Activated CD8-positive, alpha-beta memory T cell treated with anti-CD3 and anti-CD28 coated beads, Interleukin-2, amount 50 U/mL, for 1 hour (primary cell): ENCODE data around the gene ZCCHC24.

ENCODE experiments used
- DNase-seq: peaks from one replicate; pipeline ENCODE4 v3.0.0-alpha.2; 2020; ENCODE audit errors: extremely low read depth

ZCCHC24 gene

DNA sequence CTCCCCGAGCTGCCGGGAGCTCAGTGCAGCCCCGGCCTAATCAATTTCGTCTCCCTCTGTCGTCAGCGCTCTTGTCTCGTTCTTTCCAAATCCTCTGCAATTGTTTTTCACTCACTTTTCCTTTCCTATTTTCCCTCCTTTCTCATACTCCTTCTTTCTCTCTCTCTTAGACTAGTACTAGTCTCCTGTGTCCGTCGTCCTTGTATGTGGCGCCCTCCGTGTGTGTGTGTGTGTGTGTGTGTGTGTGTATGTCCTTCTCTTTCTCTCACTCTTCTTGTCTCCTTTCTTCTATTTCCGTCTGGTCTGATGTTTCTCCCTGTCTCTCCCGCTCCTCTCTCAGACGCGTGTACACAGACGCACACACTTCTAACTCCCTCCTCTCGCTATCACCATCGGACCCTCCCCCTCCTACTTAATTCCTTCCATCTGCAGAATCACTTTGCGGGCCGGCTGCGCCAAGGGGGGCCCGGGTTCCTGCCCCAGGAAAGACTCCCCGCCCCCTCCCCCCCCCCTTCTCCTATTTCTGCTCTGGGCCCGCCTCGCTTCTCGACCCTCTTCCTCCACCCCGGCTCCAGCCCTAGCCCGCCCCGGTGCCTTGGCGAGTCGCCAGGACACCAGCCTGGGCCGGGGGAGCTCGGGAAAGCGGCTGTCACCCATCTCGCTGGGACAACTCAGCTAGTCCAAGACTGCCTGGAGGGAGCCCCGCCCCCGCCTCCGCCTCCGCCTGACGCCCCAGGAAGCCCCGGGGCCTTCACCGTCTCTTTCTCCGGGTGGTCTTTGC is 743 bp upstream of the ZCCHC24 start:
- no peak for DNase-seq

DNA sequence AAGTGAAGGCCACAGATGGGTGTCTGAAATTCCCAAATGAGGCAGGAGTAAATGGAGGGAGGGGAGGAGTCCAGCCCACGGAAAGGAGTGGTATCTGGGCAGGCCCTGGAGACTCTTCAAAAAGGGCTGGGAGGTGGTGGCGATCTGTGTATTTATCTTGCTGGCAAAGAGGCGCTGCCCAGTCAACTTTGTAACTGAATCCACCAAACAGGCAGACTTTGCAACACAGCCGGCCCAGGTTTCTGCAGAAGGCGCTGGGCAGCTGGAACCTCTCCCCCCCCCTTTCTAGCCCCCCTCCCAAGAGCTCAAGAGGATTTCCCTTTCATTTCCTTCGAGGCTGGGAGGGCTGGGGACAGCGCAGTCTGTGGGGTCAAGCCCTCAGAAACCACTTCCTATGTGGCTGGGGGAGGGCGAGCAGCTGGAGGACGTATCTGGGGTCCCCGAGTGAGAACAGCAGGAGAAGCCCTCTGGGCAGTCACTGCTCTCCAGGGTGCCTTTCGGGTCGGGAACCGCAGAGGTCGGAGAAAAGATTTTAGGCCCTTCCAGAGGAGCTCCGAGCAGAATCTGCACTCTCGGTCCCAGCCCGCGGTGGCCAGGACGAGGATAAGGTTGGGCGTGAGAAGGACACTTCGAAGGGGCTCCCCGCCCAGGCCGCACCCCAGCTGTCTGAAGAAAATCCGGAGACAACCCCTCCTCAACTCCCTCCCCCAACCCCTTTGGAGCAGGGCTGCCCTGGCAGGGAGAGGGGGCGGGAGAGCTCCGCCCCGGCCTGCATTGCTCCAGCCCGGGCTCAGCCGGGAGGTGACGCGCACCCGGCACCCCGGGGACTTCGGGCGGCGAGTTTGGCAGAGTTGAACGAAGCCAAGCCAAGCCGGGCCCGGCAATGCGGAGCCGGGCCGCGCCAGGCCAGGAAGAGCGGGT is 965 bp downstream of the ZCCHC24 start:
- no peak for DNase-seq

DNA sequence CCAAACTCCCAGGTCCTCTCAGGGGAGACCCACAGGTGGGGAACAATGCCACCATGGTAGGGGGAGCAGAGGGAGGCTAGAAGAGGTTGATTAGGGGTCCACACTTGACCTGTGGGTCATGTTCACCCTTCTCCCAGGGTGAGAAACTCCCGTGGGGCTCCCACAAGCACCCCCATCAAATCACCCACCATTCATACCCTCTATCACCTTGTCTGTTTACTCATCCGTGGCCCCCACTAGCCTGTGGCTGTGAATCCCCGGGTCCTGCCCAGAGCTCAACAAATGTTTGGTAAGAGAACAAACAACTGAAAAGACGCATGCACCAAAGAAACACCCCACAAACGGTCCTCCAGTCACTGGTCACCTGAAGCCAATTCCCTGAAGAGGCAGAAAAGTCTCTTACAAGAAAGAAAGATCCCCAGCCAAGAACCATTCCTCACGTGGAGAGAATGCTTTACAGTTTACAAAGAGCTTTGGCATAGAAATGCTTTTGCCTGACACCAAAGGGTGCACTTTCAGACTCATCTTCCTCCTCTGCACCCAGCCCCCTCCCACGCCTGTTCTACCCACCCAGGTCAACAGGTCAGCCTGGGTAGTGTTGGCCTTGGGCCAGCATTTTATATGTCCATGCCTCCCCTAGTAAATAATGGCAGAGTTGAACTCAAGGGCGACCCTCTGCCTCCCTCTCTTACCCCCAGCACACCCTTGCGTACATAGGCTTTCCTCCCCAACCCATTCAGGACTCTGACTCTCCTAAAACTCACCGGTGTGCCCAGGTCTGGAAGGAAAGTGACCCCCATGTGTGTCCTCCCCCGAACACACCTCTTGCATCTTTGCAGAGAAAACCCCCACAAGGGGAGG is 1.9 kb downstream of the ZCCHC24 start:
- no peak for DNase-seq

DNA sequence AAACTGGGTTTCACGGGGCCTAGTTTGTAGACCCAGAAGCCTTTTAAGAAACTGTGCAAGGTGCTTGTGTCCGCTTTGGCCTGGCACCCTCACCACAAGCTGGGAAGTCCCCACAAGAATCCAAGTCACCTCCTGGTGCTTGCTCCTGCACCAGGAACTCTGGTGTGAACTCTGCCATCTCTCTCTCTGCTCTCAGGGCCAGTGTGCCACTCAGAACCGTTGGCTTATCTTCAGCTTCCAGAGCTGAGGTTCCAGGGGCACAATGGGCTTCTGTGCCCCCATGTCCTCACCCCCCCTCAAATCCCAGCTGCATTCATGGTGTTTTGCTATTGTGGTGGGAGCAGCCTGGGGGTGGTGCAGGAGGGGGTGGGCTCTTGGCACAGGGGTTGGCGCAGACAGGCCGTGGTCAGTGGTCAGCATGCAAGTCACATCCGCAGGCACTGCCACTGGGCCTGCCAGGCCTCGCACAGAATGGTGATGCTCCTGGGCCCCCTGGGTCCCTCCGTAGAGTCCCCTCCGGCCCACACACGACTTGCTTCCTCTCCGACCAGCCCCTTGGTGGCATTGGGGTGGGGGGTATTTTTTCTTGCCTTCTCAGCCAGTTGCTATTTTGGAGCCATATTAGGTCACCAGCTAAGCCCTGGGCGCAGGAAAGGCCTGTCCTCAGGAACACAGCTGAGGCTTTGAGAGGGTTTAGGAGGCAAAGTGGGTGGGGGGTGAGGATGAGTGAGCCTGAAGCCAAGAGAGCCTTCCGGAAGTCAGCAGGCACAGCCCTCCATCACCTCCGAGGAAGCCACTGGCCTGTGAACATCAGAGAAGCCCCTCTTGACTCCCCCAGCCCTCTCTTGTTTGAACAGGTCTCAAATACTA is 3.0 kb downstream of the ZCCHC24 start:
- DNase-seq = no peak

DNA sequence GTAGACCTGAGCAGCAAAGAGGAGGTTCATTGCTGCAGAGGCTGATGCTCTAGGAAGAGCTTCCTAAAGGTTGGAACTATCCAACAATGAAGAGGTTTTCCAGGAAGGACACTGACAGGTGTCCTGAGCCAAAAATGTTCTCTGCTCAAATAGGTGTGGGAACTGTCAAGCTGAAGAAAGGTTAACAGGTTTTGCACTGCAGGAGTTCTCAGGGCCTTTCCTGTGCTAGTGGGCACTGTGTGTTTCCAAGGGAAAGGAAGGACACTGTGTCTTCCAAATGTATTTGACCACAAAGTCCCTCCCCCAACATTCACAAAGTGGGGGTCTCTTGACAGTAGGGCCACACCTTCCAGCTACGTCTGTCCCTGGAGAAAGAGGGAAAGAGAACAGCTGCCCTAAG is 4.0 kb downstream of the ZCCHC24 start:
- DNase-seq = no peak

DNA sequence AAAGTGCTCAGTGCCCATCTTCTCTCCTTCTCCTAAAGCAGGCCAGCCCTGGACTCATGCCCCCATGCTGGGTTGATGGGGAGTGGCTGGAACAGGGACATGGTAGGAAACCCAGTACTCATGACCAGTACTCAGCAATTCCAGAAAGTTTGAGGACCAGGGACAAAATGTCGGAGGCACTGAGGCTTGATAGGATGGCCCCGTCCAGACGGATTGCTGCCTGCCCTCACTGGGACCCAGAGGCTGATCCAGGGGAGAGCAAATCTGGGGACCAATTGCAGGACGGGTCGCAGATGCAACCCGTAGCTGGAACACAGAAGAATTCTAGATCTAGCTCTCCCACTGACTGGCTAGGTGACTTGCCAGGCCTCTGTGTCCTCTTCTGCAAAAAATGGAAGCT is 5.1 kb downstream of the ZCCHC24 start:
- DNase-seq = no peak

DNA sequence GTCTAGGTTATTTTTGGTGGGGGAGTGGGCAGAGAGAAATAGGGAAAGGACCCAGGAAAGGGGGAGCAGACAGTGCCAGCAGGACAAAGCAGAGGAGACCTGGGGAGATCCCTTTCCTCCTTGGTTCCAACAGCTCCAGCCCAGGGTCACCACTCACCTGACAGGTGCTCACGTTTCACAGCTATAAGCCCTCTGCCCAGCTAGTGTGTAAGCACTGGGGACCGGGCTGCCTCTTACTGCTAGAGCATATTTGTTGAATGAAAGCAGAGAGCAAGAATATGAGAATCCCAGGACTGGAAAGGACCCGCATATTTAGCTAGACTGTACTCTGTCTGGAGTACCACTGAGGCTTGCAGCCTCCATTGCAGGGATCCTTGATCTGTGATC is 6.7 kb downstream of the ZCCHC24 start:
- DNase-seq = no peak

DNA sequence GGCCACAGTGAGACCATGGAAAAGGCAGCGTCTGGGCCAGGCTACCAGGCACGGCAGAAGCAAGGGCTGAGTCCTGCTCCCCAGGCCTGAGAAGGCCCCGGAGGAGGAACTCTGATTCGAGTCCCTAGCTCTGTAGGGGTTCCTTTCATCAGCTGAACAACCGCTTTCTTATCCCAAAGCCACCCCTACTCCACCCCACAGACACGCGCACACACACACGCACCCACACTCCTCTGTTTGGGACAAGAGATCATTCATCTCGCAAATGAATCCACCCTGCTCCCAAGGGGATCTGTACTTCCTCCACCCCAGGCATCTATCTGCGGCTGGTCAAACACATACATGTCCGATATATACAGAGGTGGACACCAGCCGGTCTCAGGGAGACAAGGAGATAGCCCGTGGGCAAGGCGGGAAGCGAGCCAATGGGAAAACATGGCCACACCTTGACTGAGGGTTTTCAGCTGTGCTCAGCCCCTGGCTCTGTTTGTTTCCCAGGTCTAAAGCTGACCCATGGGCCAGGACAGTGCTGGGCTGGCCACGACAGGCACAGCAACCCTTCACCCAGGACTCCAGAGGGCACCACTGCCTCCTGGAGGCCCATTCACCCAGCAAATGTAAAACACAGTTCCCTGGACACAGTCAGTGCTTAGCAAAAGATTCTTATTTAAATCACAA is 7.3 kb downstream of the ZCCHC24 start:
- DNase-seq = no peak

DNA sequence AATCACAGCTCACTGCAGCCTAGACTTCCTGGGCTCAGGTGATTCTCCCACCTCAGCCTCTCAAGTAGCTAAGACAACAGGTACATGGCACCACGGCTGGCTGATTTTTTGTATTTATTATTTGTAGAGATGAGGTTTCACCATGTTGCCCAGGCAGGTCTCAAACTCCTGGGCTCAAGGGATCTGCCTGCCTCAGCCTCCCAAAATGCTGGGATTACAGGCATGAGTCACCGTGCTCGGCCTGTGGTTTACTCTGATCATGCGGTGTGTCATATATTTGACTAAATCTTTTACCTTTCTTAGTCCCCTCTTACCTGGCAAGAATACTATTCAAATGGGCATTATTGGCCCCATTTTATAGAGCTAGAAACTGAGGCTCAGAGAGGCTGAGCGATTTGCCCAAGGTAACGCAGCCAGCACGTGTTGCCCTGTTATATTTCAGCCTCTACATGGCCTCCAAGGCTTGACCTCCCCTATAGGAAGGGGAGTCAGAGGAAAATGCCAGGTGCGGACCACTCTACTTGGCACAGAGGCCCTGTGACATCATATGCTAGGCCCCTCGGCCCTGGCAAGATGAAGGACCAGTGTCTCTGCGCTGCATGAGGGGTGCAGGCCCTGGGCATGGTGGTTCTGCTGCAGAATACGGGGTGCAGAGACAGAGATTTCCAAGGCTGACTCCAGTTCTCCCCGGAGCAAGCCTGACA is 8.2 kb downstream of the ZCCHC24 start:
- DNase-seq = no peak

DNA sequence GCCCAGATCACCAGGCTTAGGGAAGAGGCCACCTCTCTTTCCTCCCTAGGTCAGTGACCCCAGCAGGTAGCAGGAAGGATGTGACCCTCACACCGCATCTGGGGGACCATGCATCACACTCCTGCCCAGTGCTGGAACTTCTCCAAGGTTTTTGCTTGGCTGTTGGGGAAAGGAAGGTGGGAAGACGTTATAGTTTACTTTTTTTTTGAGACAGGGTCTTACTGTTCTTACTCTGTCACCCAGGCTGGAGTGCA is 8.6 kb downstream of the ZCCHC24 start:
- DNase-seq = no peak

DNA sequence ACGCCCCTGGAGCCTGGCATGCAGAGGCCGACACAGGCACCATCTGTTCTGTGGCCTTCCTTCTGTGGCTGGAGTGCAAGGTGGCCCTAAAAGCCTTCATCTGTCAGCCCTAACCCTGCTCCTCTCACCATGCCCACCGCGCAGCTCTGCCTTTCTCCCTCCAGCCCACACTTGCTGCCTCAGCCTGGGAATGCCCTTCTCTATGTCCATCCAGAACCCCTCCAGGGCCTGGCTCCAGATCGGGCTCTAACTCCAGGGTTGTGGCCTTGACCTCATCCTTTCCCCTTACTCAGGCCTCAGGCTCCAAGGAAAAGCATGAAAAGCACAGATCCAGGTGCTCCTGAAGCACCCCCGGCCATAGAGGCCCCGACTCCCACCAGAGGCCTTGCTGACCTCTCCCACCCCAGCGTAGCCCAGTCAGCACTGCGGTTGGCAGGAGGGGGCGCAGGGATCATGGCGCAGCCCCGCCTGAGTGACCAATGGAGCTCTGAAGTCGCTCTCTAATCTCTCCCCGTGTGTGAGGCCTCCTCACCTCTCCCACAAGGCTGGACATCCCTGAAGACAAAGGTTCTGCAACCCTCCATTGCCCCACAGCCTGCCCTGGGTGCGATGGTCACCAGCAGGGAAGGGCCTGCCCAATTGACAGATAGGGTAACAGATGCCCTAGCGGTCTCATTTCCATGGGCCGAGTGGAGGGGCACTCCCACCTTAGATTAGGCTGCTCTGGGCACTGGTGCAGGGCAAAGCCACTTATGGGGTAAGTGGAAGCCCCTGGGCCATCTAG is 9.2 kb downstream of the ZCCHC24 start:
- no peak for DNase-seq

DNA sequence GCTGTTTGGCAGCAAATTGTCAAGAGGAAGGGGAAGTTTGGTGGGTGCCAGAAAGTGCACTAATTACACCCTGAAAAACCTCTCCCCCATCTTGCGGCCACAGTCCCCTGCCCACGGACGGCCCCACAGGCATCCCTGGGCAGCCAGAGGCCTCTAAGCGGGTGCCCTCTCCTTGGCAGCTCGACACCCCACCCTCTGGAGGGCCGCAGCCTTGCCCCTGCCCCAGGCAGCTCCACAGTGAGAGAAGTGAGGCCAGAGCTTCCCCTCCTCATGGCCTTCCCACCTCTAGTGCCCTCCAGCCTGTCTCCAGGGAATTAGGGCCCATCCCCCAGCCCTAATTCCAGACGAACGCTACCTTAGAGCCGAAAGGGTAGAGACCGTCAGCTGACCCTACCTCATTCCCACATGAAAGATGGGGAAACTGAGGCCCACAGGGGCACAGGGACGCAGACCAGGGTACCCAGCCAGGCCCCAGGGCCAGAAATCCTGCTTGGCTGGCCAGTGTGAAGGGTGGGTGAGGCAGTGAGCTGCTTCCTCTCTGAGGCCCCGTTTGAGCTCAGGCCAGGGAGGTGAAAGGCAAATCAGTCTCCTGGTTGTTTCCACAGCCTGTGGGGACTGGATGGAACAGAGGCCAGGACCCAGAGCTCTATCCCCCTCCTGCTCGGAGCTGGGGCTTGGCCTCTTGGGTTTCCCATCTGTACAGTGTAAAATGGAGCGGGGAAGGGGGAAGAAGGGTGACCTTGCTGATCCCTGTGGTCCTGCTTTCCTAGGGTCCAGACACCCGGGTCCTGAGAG is 10.0 kb downstream of the ZCCHC24 start:
- no peak for DNase-seq

DNA sequence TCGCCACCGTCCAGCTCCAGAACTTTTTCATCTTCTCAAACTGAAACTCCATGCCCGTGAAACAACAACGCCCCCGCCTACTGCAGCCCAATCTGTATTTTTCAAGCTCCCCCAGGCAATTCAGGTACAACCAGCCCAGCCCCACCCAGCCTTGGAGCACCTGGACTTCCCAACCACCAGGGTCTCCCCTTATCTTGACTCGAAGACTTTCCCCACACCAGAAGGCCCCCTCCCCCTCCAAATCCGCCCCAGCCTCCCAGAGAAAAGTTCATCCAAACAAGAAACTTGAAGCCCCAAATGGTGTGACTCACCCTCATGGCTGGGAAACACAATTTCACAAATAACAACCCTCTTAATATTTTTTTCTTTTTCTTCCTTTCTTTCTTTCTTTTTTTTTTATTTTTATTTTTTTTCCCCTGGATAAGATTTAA is 10.6 kb downstream of the ZCCHC24 start:
- DNase-seq = no peak

DNA sequence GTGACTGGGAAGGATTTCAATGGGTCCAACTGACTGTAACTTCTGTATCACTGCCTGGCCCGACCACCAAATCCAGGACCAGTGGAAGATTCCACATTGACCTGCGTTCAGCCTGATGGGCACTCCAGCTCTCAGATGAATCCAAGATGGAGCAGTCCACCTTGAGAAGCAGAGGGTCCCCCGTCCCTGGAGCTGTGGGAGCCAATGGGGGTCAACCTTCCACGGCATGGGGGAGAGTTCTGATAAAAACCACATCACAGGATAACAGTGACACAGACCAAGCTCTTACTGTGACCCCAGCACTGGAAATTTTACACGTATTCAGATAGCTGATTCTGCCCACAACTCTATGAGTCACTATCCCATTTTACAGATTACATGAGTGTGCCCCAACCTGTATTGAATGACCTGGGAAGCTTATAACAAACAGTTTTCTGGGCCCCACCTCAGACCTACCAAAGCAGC is 11.2 kb downstream of the ZCCHC24 start:
- DNase-seq = no peak

DNA sequence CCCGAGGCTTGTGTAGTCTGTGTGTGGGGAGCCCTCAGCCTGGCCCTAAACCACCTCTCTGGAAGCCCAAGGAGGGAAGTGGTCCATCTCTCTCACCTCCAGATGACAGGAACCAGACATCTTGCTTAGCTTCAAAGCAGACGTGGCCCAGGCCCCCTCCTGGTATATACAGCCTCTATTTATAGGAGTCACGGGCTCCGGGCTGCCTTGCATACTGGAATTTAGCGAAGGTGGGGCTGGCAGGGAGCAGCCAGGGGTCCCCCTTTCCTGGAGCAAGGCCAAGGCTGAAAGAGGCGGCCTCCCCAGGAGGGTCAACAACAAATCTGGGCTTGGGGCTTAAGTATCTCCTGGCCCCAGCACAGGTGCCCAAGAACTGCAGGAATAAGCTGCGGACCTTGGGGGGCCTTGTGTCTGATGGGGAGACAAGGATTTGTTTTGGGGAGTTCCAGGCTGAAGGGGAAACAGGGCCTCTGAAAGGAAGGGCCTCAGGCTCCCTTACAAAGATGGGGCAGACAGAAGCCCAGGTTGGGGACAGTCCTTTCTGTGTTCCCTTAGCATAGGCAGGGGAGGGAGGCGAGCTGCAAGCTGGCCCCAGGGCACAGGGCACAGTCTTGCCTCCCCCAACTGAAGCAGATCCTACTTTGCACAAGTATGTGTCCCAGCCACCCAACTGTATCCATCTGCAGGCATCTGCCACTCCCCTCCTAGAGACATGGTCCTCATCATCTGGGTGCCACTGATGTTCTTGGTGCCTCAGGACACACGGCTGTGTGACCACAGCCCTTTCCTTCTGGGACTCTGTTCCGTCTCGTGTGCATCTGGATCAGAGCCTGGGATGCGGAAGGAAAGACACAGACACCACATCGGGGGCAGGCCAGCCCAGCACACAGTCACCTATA is 11.9 kb downstream of the ZCCHC24 start:
- no peak for DNase-seq

DNA sequence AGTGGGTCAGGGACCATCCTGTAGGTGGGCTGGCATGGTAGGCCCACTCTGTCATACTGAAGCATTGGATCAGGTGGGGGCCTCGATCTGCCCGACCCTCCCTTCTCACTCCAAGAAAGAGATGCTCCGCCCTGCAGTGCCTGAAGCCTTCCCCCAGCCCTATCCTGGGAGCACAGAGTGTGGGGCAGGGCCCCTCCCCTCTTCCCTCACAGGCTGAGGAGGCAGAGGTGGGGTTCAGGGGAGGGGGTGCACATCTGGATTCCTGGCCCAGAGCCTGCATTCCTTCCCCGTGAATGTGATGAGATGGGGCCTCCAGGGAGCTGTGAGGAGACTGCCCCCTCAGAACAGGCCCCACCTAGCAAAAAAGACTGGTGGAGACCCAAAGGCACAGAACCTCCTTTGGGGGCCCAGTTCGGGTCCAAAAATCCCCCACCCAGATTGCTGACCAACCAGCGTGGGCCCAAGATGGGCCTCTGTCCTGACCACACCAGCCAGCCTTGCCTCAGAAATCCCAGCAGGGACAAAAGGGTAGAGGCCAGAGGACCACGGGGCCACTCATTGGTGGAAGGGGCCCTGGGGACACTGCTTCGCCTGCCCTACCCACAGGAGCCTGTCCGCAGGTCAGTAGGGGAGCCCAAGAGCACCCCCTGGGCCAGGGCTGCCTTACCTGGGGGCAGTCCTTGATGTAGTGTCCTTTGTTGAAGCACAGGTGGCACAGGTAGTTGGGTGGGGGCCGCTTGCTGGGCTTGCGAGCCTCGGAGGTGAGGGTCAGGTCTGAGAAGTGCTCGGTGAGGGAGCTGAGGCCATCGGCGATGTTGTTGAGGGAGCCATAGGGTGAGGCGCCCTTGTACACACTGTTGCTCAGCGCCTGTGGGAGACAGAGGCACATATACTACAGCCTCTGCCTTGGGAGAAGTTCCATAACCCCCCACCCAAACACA is 13.3 kb downstream of the ZCCHC24 start:
- DNase-seq = no peak
